CD4-positive, alpha-beta memory T cell (primary cell): ENCODE results near the gene PPEF1. TPM values are rescaled to one million over a fixed set of nuclear protein-coding genes. Genes with fewer than 3 reads are reported as not detected.
A peak's percentile ranks its signal among the peaks of the same experiment; 100 is the strongest.
"Not testable (repeated sequence)": the region's sequence is repeated elsewhere in the genome, so short reads cannot be mapped to it uniquely, and the experiment has no call there.

Experiments
- CTCF ChIA-PET: fragments of 350-600 bp; sonication (Branson Sonifier 250); formaldehyde crosslinking; loops from one replicate; lab custom pipeline; 2021; ENCODE audit warnings: inconsistent platforms; ENCODE audit not compliant: partially characterized antibody; lab: Charles Lee
- POLR2A ChIA-PET: fragments of 350-600 bp; sonication (Branson Sonifier 250); formaldehyde crosslinking; loops from one replicate; lab custom pipeline; 2021; ENCODE audit not compliant: partially characterized antibody; lab: Charles Lee
- DNase-seq, 5 donors: peaks; one replicate each; pipeline versions ENCODE4 v3.0.0 to v3.0.0-alpha.2; 2020 to 2022; ENCODE audit warnings: mixed read lengths in 1 of 5
- H3K27ac ChIP-seq: one replicate; pipeline ENCODE4 v1.7.0; 2013; ENCODE audit warnings: low read depth, low read length
- H3K27me3 ChIP-seq: 2 replicates; pipeline ENCODE4 v1.7.0; 2013; ENCODE audit warnings: mild to moderate bottlenecking, low read length, moderate library complexity; ENCODE audit not compliant: insufficient read depth
- H3K36me3 ChIP-seq: 2 replicates; pipeline ENCODE4 v1.7.0; 2013; ENCODE audit warnings: mild to moderate bottlenecking, low read length, moderate library complexity; ENCODE audit not compliant: insufficient read depth
- H3K4me1 ChIP-seq: 2 replicates; pipeline ENCODE4 v1.7.0; 2013; ENCODE audit warnings: mild to moderate bottlenecking, low read length, moderate library complexity; ENCODE audit not compliant: insufficient read depth
- H3K4me3 ChIP-seq, 2 donors: one replicate each; pipeline ENCODE4 v1.7.0; 2013; ENCODE audit warnings: low read length in 2 of 2, mild to moderate bottlenecking in 1 of 2
- H3K9me3 ChIP-seq, 2 donors: one replicate each; pipeline ENCODE4 v1.7.0; 2013; ENCODE audit warnings: low read length in 2 of 2, control low read depth in 1 of 2; ENCODE audit not compliant: control insufficient read depth in 1 of 2
- H3K27ac Mint-ChIP-seq, 7 donors: one replicate each; pipeline ENCODE4 v1.8.0; 2020 to 2021; ENCODE audit warnings: mixed read lengths in 7 of 7, mild to moderate bottlenecking in 6 of 7, inconsistent platforms in 3 of 7, moderate library complexity in 3 of 7
- H3K27me3 Mint-ChIP-seq, 2 donors: one replicate each; pipeline ENCODE4 v1.8.0; 2020 to 2021; ENCODE audit warnings: mixed read lengths in 2 of 2
- H3K36me3 Mint-ChIP-seq, 2 donors: one replicate each; pipeline ENCODE4 v1.8.0; 2020 to 2021; ENCODE audit warnings: mixed read lengths in 2 of 2, inconsistent platforms in 1 of 2, mild to moderate bottlenecking in 1 of 2
- H3K4me1 Mint-ChIP-seq, 4 donors: one replicate each; pipeline ENCODE4 v1.8.0; 2020 to 2021; ENCODE audit warnings: mixed read lengths in 4 of 4, mild to moderate bottlenecking in 1 of 4
- H3K4me3 Mint-ChIP-seq, 8 donors: one replicate each; pipeline ENCODE4 v1.8.0; 2020 to 2021; ENCODE audit warnings: mixed read lengths in 8 of 8, mild to moderate bottlenecking in 7 of 8, moderate library complexity in 6 of 8, inconsistent platforms in 3 of 8
- H3K9me3 Mint-ChIP-seq, 8 donors: one replicate each; pipeline ENCODE4 v1.8.0; 2020 to 2021; ENCODE audit warnings: mixed read lengths in 8 of 8, mild to moderate bottlenecking in 5 of 8, inconsistent platforms in 3 of 8, moderate library complexity in 1 of 8
- intact Hi-C: fragments of 100-400 bp; cut with micrococcal nuclease; formaldehyde crosslinking; loops from one replicate; pipeline ENCODE4 v1.15.1; 2023
- polyA plus RNA-seq, 2 donors: library from polyadenylated mRNA; unstranded; fragments of 300-500 nt; fragmentation: Illumina TruSeq; gene quantifications; one replicate each; pipeline ENCODE4 v1.2.3, GENCODE V29; 2021
- total RNA-seq, 2 experiments: library from RNA; stranded (reverse); gene quantifications; one replicate each; pipeline ENCODE4 v1.2.3, GENCODE V29; 2021

Gene PPEF1
- total and polyA plus RNA-seq, 4 experiments from 2014 or later = 1.00 TPM; not detected in 3

GRCh38 chrX:18847901-18848300 is 140.5 kb downstream of the PPEF1 start:
- H3K4me1 ChIP-seq, H3K27ac Mint-ChIP-seq: not testable (repeated sequence)

GRCh38 chrX:18855919-18856644 is 148.6 kb downstream of the PPEF1 start:
- Mint-ChIP-seq H3K36me3 (no peaks in the 10 kb centered on the region), H3K27me3 (no peaks in the 10 kb centered on the region), H3K4me1 (peaks cover 0 to 9% (median 5%) of the 10 kb centered on the region in 4 donors), H3K9me3 (peaks cover 0 to 6% (median 0%) of the 10 kb centered on the region in 8 donors), H3K4me3 (peak overlapping the region in 1 of 8 donors; percentile 40), H3K27ac (peak overlapping the region in 1 of 7 donors; percentile 3)
- H3K4me1 ChIP-seq = peaks cover 3% of the 10 kb centered on the region
- H3K27ac ChIP-seq = no peak overlapping the region
- no peaks in the 10 kb centered on the region for H3K27me3 ChIP-seq
- no peak for DNase-seq
- H3K9me3 ChIP-seq = no peaks in the 10 kb centered on the region
- intact Hi-C loops = no loop called here
- POLR2A ChIA-PET = no interaction called here
- CTCF ChIA-PET = interaction anchor here (1.3 kb wide), 1 partner anchor 30 kb away, joined by 3 read pairs; no protein-coding TSS in a partner anchor
- no peaks in the 10 kb centered on the region for H3K36me3 ChIP-seq
- no peak overlapping the region for H3K4me3 ChIP-seq

More at GRCh38 chrX:18847901-18848300, 140.5 kb downstream of the PPEF1 start:
- H3K4me3 ChIP-seq, POLR2A ChIA-PET, intact Hi-C loops, H3K27me3 ChIP-seq, CTCF ChIA-PET, H3K36me3 ChIP-seq, H3K27ac ChIP-seq, H3K9me3 ChIP-seq, H3K4me1 Mint-ChIP-seq, DNase-seq, H3K36me3 Mint-ChIP-seq, H3K9me3 Mint-ChIP-seq, H3K4me3 Mint-ChIP-seq, H3K27me3 Mint-ChIP-seq: not testable (repeated sequence)

- DNase-seq = no peak
- no peaks in the 10 kb centered on the region for H3K36me3 Mint-ChIP-seq
- intact Hi-C loops = no loop called here
Measured at GRCh38 chrX:18856645-18856997, 149.2 kb downstream of the PPEF1 start.

GRCh38 chrX:18861511-18861910 is 154.1 kb downstream of the PPEF1 start:
- Mint-ChIP-seq H3K27ac (no peak overlapping the region), H3K4me1 (peaks cover 0 to 1% (median 0%) of the 10 kb centered on the region in 4 donors), H3K36me3 (no peaks in the 10 kb centered on the region), H3K9me3 (peaks cover 0 to 6% (median 0%) of the 10 kb centered on the region in 8 donors), H3K27me3 (no peaks in the 10 kb centered on the region), H3K4me3 (no peak overlapping the region)
- intact Hi-C loops = no loop called here
- Histone ChIP-seq H3K36me3 (no peaks in the 10 kb centered on the region), H3K4me3 (no peak overlapping the region), H3K27me3 (no peaks in the 10 kb centered on the region), H3K9me3 (no peaks in the 10 kb centered on the region), H3K27ac (no peak overlapping the region), H3K4me1 (no peaks in the 10 kb centered on the region)
- CTCF ChIA-PET = no interaction called here
- POLR2A ChIA-PET = no interaction called here
- DNase-seq = no peak

More at GRCh38 chrX:18856645-18856997, 149.2 kb downstream of the PPEF1 start:
- H3K27me3 Mint-ChIP-seq = no peaks in the 10 kb centered on the region
- POLR2A ChIA-PET = no interaction called here
- peaks cover 0 to 9% (median 5%) of the 10 kb centered on the region in 4 donors for H3K4me1 Mint-ChIP-seq
- no peak overlapping the region for H3K27ac Mint-ChIP-seq
- H3K9me3 Mint-ChIP-seq = peaks cover 0 to 6% (median 0%) of the 10 kb centered on the region in 8 donors
- H3K27ac ChIP-seq = no peak overlapping the region
- H3K4me1 ChIP-seq = peaks cover 3% of the 10 kb centered on the region
- H3K9me3 ChIP-seq = no peaks in the 10 kb centered on the region
- CTCF ChIA-PET = no interaction called here
- no peak overlapping the region for H3K4me3 ChIP-seq
- H3K4me3 Mint-ChIP-seq = peak overlapping the region in 1 of 8 donors; percentile 40
- H3K36me3 ChIP-seq = no peaks in the 10 kb centered on the region
- H3K27me3 ChIP-seq = no peaks in the 10 kb centered on the region

GRCh38 chrX:18864390-18864920 is 157.0 kb downstream of the PPEF1 start:
- no peaks in the 10 kb centered on the region for H3K27me3 ChIP-seq
- H3K4me1 ChIP-seq = no peaks in the 10 kb centered on the region
- DNase-seq = no peak
- Mint-ChIP-seq H3K36me3 (no peaks in the 10 kb centered on the region), H3K9me3 (peaks cover 0 to 2% (median 0%) of the 10 kb centered on the region in 8 donors), H3K27ac (no peak overlapping the region), H3K4me1 (no peaks in the 10 kb centered on the region), H3K27me3 (no peaks in the 10 kb centered on the region), H3K4me3 (no peak overlapping the region)
- H3K9me3 ChIP-seq = no peaks in the 10 kb centered on the region
- intact Hi-C loops = no loop called here
- ChIA-PET CTCF (no interaction called here), POLR2A (no interaction called here)
- H3K36me3 ChIP-seq = no peaks in the 10 kb centered on the region
- no peak overlapping the region for H3K4me3 ChIP-seq
- H3K27ac ChIP-seq = no peak overlapping the region

GRCh38 chrX:18871161-18871890 is 163.9 kb downstream of the PPEF1 start:
- H3K36me3 ChIP-seq = no peaks in the 10 kb centered on the region
- ChIA-PET CTCF (no interaction called here), POLR2A (no interaction called here)
- Mint-ChIP-seq H3K36me3 (no peaks in the 10 kb centered on the region), H3K4me1 (no peaks in the 10 kb centered on the region), H3K4me3 (no peak overlapping the region), H3K27me3 (peaks cover 4 to 5% of the 10 kb centered on the region in 2 donors), H3K9me3 (no peaks in the 10 kb centered on the region), H3K27ac (no peak overlapping the region)
- intact Hi-C loops = no loop called here
- no peak overlapping the region for H3K4me3 ChIP-seq
- no peak overlapping the region for H3K27ac ChIP-seq
- no peak for DNase-seq
- H3K27me3 ChIP-seq = no peaks in the 10 kb centered on the region
- H3K4me1 ChIP-seq = no peaks in the 10 kb centered on the region
- H3K9me3 ChIP-seq = no peaks in the 10 kb centered on the region

- ChIA-PET CTCF (no interaction called here), POLR2A (no interaction called here)
- no peaks in the 10 kb centered on the region for H3K9me3 ChIP-seq
- Mint-ChIP-seq H3K27ac (no peak overlapping the region), H3K27me3 (peaks cover 4 to 6% of the 10 kb centered on the region in 2 donors), H3K4me3 (no peak overlapping the region), H3K9me3 (no peaks in the 10 kb centered on the region), H3K36me3 (no peaks in the 10 kb centered on the region), H3K4me1 (no peaks in the 10 kb centered on the region)
- intact Hi-C loops = no loop called here
- H3K4me3 ChIP-seq = no peak overlapping the region
- H3K27me3 ChIP-seq = no peaks in the 10 kb centered on the region
- no peaks in the 10 kb centered on the region for H3K36me3 ChIP-seq
- H3K4me1 ChIP-seq = no peaks in the 10 kb centered on the region
- no peak overlapping the region for H3K27ac ChIP-seq
- no peak for DNase-seq
Measured at GRCh38 chrX:18871970-18872369, 164.5 kb downstream of the PPEF1 start.
